Stimulated activated CD8-positive, alpha-beta memory T cell treated with anti-CD3 and anti-CD28 coated beads, Interleukin-2, amount 100 ng/mL, for 48 hours (primary cell): ENCODE data around the gene HMHB1.
"Not testable (repeated sequence)": the region's sequence is repeated elsewhere in the genome, so short reads cannot be mapped to it uniquely, and the experiment has no call there.

ENCODE experiments used
- DNase-seq, 2 donors: peaks; one replicate each; pipeline ENCODE4 v3.0.0-alpha.2; 2020; ENCODE audit warnings: low read depth in 2 of 2

Gene HMHB1

DNA sequence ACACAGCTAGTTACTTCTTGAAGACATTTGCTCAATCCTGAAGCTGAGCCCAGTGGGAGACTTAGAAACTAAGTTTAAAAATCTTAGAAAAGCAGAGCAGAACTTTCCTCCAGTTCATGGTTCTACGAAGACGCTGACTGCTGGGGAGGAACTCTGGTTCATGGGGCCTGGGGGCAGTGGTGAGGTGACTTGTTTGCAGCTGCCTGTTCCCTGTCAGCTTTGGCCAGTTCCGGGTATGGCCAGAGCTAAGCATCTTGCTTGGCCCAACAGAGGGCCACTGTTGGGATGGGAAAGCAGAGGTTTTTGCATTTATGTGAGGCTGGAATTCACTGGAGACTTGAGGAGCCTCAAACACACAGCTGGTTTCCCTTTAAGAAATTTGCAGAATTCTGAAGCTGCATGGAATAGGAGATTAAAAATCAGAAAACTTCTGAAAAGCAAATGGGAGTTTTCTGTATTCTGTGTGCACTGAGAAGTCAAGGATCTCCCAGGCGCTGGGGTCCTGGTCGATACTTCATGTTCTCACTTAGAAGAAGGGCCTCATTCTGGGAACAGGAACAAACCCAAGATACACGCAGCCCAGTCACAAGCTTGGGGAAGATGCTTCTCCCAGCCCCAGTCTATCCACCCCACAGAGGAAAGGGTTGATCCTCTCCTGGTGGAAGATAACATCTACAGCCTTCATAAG, 10.6 kb upstream of the HMHB1 start:
- DNase-seq = no peak

GRCh38 chr5:143805861-143806260, 6.1 kb upstream of the HMHB1 start:
- no peak for DNase-seq

DNA sequence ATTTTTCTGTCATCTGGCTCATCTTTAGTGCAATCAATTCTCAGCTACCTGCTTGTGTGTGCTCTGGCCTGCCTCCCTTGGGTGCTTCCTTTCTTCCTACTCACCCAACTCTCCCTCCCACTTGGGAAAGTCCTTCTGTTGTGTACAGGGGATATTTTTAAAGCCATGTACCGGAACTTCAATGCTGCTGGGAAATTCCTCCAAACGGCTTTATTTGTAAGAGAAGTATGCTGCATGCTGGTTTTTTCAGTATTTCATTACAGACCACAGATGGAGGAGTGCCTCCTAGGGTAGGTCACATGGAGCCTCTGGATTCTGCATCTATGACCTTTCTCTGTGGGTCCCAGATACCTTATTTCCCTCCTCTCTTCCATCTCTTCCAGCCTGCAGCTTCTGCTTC, 5.4 kb upstream of the HMHB1 start:
- no peak for DNase-seq

DNA sequence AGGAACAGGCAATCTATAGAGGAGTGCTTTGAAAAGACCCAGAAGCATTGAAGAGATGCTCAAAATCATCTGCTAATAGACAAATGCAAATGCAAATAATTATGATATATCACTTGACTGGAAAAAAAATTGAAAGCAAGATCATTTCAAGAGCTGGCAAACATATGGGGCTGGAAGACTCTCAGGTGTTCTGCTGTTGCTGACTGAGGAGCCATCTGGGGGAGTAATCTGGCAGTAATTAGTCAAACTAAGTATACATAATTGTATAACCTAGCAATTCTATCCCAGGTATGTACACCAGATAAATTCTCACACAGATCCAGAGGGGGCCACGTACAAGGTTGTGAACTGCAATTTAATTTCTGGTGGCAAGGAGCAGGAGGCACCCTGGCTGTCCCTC, 4.6 kb upstream of the HMHB1 start:
- no peak for DNase-seq

GRCh38 chr5:143816370-143816769, 4.4 kb downstream of the HMHB1 start:
- DNase-seq = not testable (repeated sequence)

DNA sequence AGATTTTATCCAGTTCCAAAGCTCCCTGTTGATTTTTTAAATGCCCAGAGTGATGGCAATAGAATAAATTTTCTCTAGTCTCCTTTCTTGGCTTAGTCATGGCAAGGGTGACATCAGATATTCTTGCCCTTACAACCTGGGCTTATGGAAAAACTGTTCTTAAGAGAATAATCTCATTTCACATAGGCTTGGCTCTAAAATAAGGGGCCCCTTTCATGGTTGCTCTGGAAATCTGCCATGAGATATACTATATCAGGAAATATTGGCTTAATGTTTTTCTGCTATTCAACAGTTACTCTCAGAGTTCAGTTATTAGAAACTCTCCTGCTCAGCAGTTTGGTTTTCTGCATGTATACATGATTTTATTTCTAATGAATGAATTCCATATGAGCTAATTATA, 7.8 kb downstream of the HMHB1 start:
- DNase-seq = no peak

- no peak for DNase-seq
These were observed 8.5 kb downstream of the HMHB1 start for GRCh38 chr5:143820451-143820850.

DNA sequence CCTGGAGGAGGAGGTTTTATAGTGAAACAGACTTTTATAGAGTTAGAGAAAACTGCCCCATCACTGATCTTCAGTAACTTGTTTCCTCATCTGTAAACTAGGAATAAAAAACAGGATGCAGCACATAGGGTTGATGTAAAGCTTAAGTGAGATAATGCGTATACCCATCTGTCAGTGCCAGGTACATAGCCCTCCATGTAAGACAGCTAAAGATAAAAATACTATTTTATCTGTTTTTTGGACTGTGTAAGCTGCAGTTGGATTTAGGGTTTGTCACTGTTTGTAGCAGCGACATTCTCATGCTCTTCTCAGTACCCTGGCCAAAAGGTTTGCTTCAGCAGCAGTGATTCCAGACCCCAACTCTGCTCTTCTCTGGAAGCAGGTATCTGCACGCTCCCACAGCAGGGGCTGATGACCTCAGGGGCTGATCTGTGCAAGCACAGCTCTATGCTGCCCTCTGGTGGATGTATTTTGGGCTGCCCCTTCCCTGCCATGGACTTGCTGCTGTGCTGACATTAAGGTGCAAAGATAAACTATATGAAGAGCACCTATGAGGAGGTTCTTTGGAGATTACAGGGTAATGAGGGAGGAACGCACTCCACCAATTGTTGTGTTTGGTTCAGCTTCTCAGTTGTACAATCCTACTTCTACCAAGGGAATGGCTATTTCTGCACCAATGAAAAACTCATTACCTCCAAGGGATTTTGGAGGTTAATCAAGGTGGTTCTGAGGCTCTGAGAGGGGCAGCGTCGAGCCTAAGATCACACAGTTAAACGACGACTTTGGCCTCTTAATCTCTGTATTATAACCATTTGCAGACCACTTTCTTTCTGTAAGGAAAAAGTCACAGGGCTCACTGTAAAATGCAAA, 13.1 kb downstream of the HMHB1 start:
- DNase-seq = peak; percentile 71 to 77

DNA sequence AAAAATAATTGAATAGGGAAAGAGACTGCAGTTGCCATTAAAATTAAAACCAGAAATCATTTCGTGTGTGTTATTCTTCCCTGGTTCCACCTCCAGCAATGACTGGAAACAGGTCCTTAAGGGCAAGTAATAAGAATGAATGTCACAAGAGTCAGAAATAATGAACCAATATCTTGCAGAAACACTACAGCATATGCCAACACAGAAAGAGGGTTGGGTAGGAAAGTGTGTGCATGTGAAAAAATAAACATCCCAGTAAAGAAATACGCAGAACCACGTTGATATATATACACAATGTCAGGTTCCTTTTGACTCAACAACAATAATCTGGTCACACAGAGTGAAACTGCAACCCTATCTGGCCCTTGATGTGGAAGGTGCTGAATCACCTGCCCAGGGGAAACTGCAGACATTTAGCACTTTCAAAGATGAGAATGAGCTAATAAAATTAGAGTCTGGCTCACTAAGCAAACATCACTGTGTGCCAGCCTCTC, 15.0 kb downstream of the HMHB1 start:
- DNase-seq = peak in 1 of 2 donors; percentile 7

DNA sequence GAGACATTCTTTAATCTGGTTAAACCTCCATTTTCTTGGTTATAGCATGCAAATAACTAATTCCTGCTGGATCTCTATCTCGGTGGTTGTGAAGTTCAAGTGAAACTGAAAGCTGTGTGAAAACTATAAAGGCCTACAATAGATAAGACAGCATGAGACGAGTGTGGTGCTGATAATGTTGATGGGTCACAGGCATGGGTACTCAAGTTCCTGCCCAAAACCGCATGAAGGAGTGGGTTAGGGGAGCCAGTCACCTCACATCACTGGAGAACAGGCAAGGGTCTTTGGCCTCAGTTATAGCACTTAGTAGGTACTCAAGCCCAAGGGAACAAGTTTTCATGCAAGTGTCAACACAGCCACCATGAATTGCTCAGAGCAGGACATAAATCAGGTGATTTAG, 16.7 kb downstream of the HMHB1 start:
- DNase-seq = no peak

DNA sequence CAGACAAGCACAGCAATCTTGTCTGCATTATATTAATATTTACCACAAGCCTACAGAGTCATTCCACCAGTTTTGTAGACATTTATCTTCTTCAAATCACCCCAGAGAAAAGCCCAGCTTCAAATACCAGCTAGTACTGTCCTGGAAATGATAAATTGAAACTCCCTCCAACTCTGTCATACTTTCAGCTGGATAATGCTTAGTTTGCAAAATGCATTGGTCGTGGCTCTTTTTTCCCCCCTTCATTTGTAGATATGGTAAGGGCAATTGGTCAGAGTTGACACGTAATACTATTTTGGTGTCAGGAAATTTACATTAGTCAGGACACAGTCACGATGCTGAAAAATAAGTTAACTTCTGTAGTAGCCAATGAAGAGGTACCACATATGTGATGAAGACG, 21.2 kb downstream of the HMHB1 start:
- no peak for DNase-seq

DNA sequence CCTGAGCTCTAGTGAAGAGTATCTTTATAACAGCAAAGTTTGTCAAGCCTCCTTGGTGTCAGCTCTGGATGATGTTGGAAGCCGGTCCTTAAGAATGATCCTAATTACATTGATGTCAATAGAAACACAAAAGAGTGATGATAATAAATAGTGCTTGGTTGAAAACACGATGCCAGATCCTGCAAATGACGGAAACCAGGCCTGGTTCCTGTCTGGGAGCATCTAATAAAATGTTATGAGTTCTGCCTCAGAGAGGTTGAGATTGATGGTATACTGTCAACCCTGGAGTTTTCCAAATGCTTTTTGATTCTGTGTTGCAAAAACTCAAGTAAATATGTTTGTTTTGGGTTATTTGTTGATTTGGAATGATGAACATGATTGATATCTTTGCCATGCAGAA, 23.3 kb downstream of the HMHB1 start:
- no peak for DNase-seq

- no peak for DNase-seq
These were observed 24.3 kb downstream of the HMHB1 start for GRCh38 chr5:143836161-143836725.

- DNase-seq = no peak
These were observed 25.4 kb downstream of the HMHB1 start for GRCh38 chr5:143837306-143837848.

DNA sequence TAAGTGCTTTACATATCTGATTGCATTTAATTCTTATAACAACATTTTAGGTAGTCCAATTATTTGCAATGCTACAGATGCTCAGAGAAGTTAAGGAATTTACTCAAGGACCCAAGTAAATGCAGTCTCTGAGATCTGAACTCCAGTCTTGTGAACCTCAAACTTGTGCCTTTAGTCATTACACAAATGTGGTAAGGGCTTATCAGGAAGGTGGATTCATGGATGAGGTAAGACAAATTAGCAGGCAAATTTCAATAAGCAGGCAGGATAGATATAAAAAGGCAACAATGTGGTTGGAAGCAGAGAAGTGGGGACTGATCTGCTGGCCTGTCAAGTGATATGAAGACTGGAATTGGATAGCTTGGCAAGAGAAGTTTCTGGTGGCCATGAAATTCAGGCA, 29.5 kb downstream of the HMHB1 start:
- DNase-seq = no peak

GRCh38 chr5:143842920-143843319, 31.0 kb downstream of the HMHB1 start:
- no peak for DNase-seq

DNA sequence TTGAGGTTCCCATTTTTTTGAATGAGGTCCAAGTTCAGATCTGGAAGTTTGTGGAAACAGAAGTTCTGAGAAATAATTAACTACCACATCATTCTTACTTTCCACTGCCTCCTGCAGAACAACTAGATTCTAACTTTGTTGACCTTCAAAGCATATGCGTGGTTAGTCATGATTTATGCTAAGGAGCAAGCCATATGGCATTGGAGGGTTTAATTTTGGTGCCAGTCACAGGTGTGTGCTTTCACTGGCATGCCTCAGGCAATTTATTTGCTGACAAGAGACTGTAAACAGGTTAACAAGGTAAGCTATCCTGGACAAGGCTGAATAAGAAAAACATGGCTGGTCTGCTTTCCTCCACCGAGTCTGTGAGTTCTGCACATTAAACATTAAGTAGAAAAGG, 31.5 kb downstream of the HMHB1 start:
- no peak for DNase-seq

DNA sequence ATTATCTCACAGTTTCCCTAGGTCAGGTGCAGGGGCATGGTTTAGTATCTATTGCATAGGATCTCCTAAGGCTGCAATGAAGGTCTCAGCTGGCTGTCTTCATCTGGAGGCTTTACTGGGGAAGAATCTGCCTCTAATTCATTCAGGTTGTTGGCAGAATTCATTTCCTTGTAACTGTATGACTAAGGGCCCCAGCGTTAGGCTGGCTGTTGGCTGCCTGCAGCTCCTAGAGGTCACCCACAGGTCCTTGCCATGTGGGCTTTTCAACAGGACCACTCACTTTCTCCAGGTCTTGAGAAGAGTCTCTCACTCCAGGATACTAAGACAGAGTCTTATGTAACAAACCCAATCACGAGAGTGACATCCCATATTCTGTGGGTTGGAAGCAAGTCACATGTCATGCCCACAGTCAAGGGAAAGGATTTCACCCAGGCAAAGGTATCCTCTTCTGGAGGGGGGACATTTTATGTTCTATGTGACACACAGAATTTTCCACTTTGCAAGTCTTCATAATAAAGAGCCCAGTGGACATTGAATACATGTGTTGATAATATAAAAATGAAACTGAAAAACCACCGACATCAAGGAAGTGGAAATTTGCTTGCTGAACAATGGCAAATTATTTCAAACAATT, 38.2 kb downstream of the HMHB1 start:
- no peak for DNase-seq

- DNase-seq = no peak
These were observed 39.4 kb downstream of the HMHB1 start for GRCh38 chr5:143851383-143851782.

- no peak for DNase-seq
These were observed 48.2 kb downstream of the HMHB1 start for GRCh38 chr5:143860211-143860610.

DNA sequence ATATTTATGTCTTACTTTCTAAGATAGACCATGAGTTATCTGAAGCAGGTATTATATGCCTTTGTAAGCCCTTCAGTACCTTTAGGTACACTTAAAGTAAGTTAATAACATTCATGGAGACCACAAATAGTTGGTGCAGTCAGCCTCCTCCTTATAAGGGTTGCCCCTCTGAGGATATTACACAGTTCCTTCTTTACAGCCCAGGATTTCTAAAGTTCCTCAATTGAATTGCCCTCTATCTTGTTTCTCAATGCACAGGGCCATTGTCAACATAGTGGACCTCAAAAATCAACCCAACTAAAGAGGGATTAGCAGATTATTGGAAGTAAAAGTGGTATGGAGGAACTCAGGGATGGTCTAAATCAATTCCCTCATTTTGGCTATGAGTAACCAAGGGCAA, 50.3 kb downstream of the HMHB1 start:
- DNase-seq = no peak

DNA sequence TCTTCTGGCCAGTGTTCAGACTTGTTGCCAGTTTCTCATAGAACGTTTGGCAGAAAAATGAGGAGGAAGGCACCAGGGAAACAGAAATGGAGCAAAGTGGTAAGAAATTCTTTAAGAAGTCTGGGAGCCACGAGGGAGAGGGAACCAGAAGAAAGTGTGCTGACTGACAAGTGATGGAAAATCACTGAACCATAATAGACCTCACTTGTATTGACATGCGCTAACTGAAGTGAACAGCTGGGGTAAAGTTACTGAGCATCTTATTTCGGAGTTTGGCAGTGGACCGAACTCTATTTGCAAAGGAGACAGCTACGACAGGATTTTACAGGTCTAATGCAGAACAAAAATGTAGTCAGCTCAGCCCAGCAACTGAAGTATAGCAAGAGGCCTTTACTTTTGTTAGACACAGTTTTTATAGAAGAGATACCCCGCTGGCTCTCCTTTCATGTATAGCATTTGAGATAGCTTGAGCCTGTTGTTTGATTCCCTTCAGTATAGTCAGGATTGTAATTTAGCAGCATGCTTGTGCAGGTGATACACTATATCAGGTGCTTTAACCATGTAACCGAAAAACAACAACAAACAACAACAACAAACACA, 53.6 kb downstream of the HMHB1 start:
- DNase-seq = no peak
